CD8-positive, alpha-beta memory T cell (primary cell): ENCODE results near the gene PDE3B. TPM values are rescaled to one million over a fixed set of nuclear protein-coding genes. Genes with fewer than 3 reads are reported as not detected.
"Not testable (repeated sequence)": the region's sequence is repeated elsewhere in the genome, so short reads cannot be mapped to it uniquely, and the experiment has no call there.

Experiments used
- CTCF ChIA-PET: fragments of 350-600 bp; sonication (Branson Sonifier 250); formaldehyde crosslinking; loops from one replicate; lab custom pipeline; 2021; ENCODE audit warnings: antibody characterized with exemption; lab: Charles Lee
- POLR2A ChIA-PET: fragments of 350-600 bp; sonication (Branson Sonifier 250); formaldehyde crosslinking; loops from one replicate; lab custom pipeline; 2021; ENCODE audit warnings: antibody characterized with exemption; lab: Charles Lee
- DNase-seq, 5 donors: peaks; one replicate each; pipeline versions ENCODE4 v3.0.0 to v3.0.0-alpha.2; 2020 to 2022; ENCODE audit warnings: mixed read lengths in 1 of 5
- H3K27ac ChIP-seq: one replicate; pipeline ENCODE4 v1.7.0; 2013; ENCODE audit warnings: low read depth, mild to moderate bottlenecking, low read length, moderate library complexity
- H3K27me3 ChIP-seq: 2 replicates; pipeline ENCODE4 v1.7.0; 2013; ENCODE audit warnings: low read length, mild to moderate bottlenecking; ENCODE audit not compliant: insufficient read depth, poor library complexity, severe bottlenecking
- H3K36me3 ChIP-seq: 2 replicates; pipeline ENCODE4 v1.7.0; 2013; ENCODE audit warnings: mild to moderate bottlenecking, low read length, moderate library complexity; ENCODE audit not compliant: insufficient read depth
- H3K4me1 ChIP-seq: 2 replicates; pipeline ENCODE4 v1.7.0; 2013; ENCODE audit warnings: mild to moderate bottlenecking, low read length, moderate library complexity; ENCODE audit not compliant: insufficient read depth
- H3K4me3 ChIP-seq: 2 replicates; pipeline ENCODE4 v1.7.0; 2013; ENCODE audit warnings: mild to moderate bottlenecking, low read length
- H3K9me3 ChIP-seq: 2 replicates; pipeline ENCODE4 v1.7.0; 2013; ENCODE audit warnings: mild to moderate bottlenecking, low read length
- H3K27ac Mint-ChIP-seq, 8 donors: one replicate each; pipeline ENCODE4 v1.8.0; 2020 to 2021; ENCODE audit warnings: mixed read lengths in 8 of 8, mild to moderate bottlenecking in 6 of 8, inconsistent platforms in 3 of 8, moderate library complexity in 3 of 8
- H3K27me3 Mint-ChIP-seq, 2 donors: one replicate each; pipeline ENCODE4 v1.8.0; 2020 to 2021; ENCODE audit warnings: mixed read lengths in 2 of 2, mild to moderate bottlenecking in 1 of 2, moderate library complexity in 1 of 2
- H3K36me3 Mint-ChIP-seq, 3 donors: one replicate each; pipeline ENCODE4 v1.8.0; 2020 to 2021; ENCODE audit warnings: mixed read lengths in 3 of 3, inconsistent platforms in 1 of 3, mild to moderate bottlenecking in 1 of 3
- H3K4me1 Mint-ChIP-seq, 3 donors: one replicate each; pipeline ENCODE4 v1.8.0; 2020 to 2021; ENCODE audit warnings: mixed read lengths in 3 of 3, inconsistent platforms in 1 of 3, mild to moderate bottlenecking in 1 of 3
- H3K4me3 Mint-ChIP-seq, 7 donors: one replicate each; pipeline ENCODE4 v1.8.0; 2020 to 2021; ENCODE audit warnings: mixed read lengths in 7 of 7, mild to moderate bottlenecking in 6 of 7, moderate library complexity in 4 of 7, inconsistent platforms in 2 of 7
- H3K9me3 Mint-ChIP-seq, 5 donors: one replicate each; pipeline ENCODE4 v1.8.0; 2020 to 2022; ENCODE audit warnings: mixed read lengths in 5 of 5, mild to moderate bottlenecking in 3 of 5, moderate library complexity in 2 of 5, inconsistent platforms in 1 of 5
- polyA plus RNA-seq: library from polyadenylated mRNA; unstranded; fragments of 300-500 nt; fragmentation: Illumina TruSeq; gene quantifications from one replicate; pipeline ENCODE4 v1.2.3, GENCODE V29; 2021
- total RNA-seq, 2 experiments: library from RNA; stranded (reverse); gene quantifications; one replicate each; pipeline ENCODE4 v1.2.3, GENCODE V29; 2021

Gene PDE3B
- total RNA-seq (10 to 100 TPM; 47.0 to 47.2 TPM), polyA plus RNA-seq (39.8 TPM)

DNA sequence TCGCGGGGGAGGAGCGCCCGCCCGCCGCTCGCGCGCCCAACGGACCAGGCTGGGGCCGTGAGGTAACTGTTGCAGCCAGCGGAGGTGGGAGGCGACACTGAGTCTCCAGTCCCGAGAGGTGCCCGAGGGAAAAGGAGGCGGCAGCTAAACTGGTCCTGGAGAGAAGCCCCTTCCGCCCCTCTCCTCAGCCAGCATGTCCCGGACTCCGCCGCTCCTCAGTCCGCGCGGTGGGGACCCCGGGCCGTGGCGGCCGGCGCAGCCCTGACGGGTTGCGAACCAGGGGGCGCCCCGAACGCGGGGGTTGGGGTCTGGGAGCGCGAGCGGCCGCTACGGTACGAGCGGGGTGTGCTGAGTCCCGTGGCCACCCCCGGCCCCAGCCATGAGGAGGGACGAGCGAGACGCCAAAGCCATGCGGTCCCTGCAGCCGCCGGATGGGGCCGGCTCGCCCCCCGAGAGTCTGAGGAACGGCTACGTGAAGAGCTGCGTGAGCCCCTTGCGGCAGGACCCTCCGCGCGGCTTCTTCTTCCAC is at the start of gene PDE3B:
Gene PDE3B (plus strand): TSS at position 108 of the 529 bp plus-strand sequence. CDS start 272 bp downstream, at position 380.
- peaks cover 57 to 70% (median 57%) of the 10 kb centered on the region in 3 donors for H3K4me1 Mint-ChIP-seq
- H3K27me3 Mint-ChIP-seq: peaks cover 2 to 6% of the 10 kb centered on the region in 2 donors
- peaks cover 2 to 45% (median 7%) of the 10 kb centered on the region in 3 donors for H3K36me3 Mint-ChIP-seq
- H3K27ac Mint-ChIP-seq: peak within 1 kb of the TSS; percentile 80 to 94 (median 90)
- peaks cover 40% of the 10 kb centered on the region for H3K4me1 ChIP-seq
- no peaks in the 10 kb centered on the region for H3K36me3 ChIP-seq
- peak; percentile 62 to 83 (median 70) for DNase-seq
- peak within 1 kb of the TSS; percentile 77 for H3K27ac ChIP-seq
- POLR2A ChIA-PET: interaction anchor here (0.7 to 3.7 kb wide), 16 partner anchors 9 to 248 kb away, joined by 3 to 53 read pairs (median 4); partner anchors contain the start of genes COPB1, CYP2R1 and PSMA1
- H3K27me3 ChIP-seq: no peaks in the 10 kb centered on the region
- H3K9me3 ChIP-seq: no peaks in the 10 kb centered on the region
- peak within 1 kb of the TSS; percentile 88 to 96 (median 92) for H3K4me3 Mint-ChIP-seq
- H3K9me3 Mint-ChIP-seq: no peaks in the 10 kb centered on the region
- H3K4me3 ChIP-seq: peak within 1 kb of the TSS; percentile 79
- CTCF ChIA-PET: interaction anchor here (0.7 to 3.2 kb wide), 33 partner anchors 8 to 431 kb away, joined by 3 to 33 read pairs (median 4); partner anchors contain the start of genes COPB1, CYP2R1 and PSMA1

DNA sequence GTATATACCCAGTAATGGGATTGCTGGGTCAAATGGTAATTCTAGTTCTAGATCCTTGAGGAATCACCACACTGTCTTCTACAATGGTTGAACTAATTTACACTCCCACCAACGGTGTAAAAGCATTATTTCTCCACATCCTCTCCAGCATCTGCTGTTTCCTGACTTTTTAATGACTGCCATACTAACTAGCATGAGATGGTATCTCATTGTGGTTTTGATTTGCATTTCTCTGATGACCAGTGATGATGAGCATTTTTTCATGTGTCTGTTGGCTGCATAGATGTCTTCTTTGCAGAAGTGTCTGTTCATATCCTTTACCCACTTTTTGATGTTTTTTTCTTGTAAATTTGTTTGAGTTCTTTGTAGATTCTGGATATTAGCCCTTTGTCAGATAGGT is 48.3 kb upstream of the PDE3B start:
- DNase-seq, H3K27ac ChIP-seq, H3K4me3 Mint-ChIP-seq, H3K36me3 ChIP-seq, POLR2A ChIA-PET, H3K4me3 ChIP-seq, H3K9me3 ChIP-seq, H3K4me1 ChIP-seq, H3K27me3 ChIP-seq, H3K27me3 Mint-ChIP-seq: not testable (repeated sequence)
- Mint-ChIP-seq H3K27ac (peak overlapping the region in 6 of 8 donors; percentile 16 to 77 (median 56)), H3K36me3 (peaks cover 23 to 50% (median 38%) of the 10 kb centered on the region in 3 donors), H3K9me3 (peaks cover 1 to 15% (median 8%) of the 10 kb centered on the region in 5 donors), H3K4me1 (peaks cover 17 to 35% (median 22%) of the 10 kb centered on the region in 3 donors)
- CTCF ChIA-PET: interaction anchor here (1.4 kb wide), 1 partner anchor 49 kb away, joined by 3 read pairs; the partner anchor contains the start of gene PDE3B

DNA sequence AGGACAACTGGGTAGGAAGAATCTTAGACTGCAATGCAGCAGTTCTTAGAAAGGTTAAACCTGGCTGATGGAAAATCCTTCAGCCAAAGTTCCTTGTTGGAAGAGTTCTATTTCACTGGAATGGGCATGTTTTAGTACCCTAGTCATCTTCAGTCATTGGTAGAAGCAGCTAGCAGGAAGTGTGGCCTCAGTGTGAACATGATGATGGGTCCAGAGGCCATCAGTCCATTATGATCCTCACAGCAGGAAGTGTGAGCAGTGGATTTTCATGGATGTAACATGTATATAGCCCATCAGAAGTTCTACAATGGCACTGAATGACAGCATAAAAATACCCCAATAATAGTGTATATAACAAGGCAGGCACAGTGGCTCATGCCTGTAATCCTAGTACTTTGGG is 35.9 kb upstream of the PDE3B start:
- Histone ChIP-seq H3K9me3 (no peaks in the 10 kb centered on the region), H3K27me3 (no peaks in the 10 kb centered on the region), H3K4me3 (no peak overlapping the region), H3K27ac (no peak overlapping the region), H3K4me1 (peaks cover 5% of the 10 kb centered on the region), H3K36me3 (peaks cover 4% of the 10 kb centered on the region)
- POLR2A ChIA-PET: interaction anchor here (1.1 kb wide), 1 partner anchor 36 kb away, joined by 3 read pairs; no protein-coding TSS in a partner anchor
- Mint-ChIP-seq H3K36me3 (peaks cover 38 to 62% (median 45%) of the 10 kb centered on the region in 3 donors), H3K9me3 (peaks cover 0 to 3% (median 0%) of the 10 kb centered on the region in 5 donors), H3K4me1 (peaks cover 13 to 34% (median 20%) of the 10 kb centered on the region in 3 donors), H3K27me3 (no peaks in the 10 kb centered on the region), H3K27ac (peak overlapping the region in 2 of 8 donors; percentile 9 to 44), H3K4me3 (no peak overlapping the region)
- CTCF ChIA-PET: interaction anchor here (2.2 kb wide), 1 partner anchor 28 kb away, joined by 5 read pairs; no protein-coding TSS in a partner anchor
- no peak for DNase-seq

DNA sequence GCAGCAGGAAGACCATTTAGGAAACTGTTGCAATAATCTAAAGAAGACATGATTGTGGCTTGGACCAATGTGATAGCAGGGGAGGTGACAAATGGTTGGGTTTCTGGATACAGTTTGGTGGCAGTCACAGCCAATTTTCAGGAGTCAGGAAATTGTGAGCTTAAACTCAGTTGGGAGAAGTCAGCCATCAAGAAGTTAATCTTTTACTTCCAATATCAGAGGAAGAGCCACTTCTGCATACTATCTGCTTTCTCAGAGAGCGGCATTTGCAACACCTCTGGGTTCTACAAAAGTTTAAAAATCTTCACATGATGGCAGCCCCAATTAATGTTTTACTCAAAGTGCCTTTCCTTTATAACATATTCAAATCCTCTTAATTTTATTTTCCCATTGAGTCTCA is 33.7 kb upstream of the PDE3B start:
- H3K9me3 ChIP-seq: no peaks in the 10 kb centered on the region
- ChIA-PET CTCF (interaction anchor here (1.4 kb wide), 1 partner anchor 13 kb away, joined by 3 read pairs; no protein-coding TSS in a partner anchor), POLR2A (no interaction called here)
- Mint-ChIP-seq H3K36me3 (peaks cover 30 to 54% (median 42%) of the 10 kb centered on the region in 3 donors), H3K4me3 (no peak overlapping the region), H3K9me3 (peaks cover 0 to 3% (median 0%) of the 10 kb centered on the region in 5 donors), H3K27ac (peak overlapping the region in 4 of 8 donors; percentile 1 to 59 (median 7)), H3K4me1 (peaks cover 23 to 51% (median 32%) of the 10 kb centered on the region in 3 donors), H3K27me3 (no peaks in the 10 kb centered on the region)
- H3K27ac ChIP-seq: no peak overlapping the region
- H3K27me3 ChIP-seq: no peaks in the 10 kb centered on the region
- no peak overlapping the region for H3K4me3 ChIP-seq
- H3K4me1 ChIP-seq: peaks cover 5% of the 10 kb centered on the region
- DNase-seq: no peak
- peaks cover 4% of the 10 kb centered on the region for H3K36me3 ChIP-seq

DNA sequence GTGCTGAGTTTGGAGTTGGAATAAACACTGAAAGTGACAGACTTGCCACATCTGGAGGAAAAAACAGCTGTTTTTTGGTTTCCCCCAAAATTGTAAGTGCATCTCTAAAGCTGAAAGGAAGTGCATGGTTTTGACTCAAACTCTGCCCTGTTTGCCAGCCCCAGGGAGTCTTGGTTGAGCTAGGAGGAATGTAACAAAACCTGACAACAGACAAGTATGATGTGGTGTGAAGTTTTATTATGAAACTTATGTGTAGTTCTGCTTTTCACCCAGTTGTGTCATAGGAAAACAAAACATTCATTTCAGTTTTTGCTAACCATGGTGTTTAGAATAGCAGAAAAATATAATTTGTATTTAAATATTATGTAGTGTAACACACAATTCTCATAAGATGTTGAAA is 31.7 kb upstream of the PDE3B start:
- no peak for DNase-seq
- CTCF ChIA-PET: no interaction called here
- POLR2A ChIA-PET: no interaction called here
- Mint-ChIP-seq H3K27me3 (no peaks in the 10 kb centered on the region), H3K36me3 (peaks cover 25 to 37% (median 26%) of the 10 kb centered on the region in 3 donors), H3K27ac (peak overlapping the region; percentile 2 to 95 (median 66)), H3K4me1 (peaks cover 32 to 67% (median 42%) of the 10 kb centered on the region in 3 donors), H3K4me3 (no peak overlapping the region), H3K9me3 (no peaks in the 10 kb centered on the region)
- Histone ChIP-seq H3K9me3 (no peaks in the 10 kb centered on the region), H3K4me3 (no peak overlapping the region), H3K36me3 (peaks cover 4% of the 10 kb centered on the region), H3K27ac (no peak overlapping the region), H3K4me1 (peaks cover 5% of the 10 kb centered on the region), H3K27me3 (no peaks in the 10 kb centered on the region)

DNA sequence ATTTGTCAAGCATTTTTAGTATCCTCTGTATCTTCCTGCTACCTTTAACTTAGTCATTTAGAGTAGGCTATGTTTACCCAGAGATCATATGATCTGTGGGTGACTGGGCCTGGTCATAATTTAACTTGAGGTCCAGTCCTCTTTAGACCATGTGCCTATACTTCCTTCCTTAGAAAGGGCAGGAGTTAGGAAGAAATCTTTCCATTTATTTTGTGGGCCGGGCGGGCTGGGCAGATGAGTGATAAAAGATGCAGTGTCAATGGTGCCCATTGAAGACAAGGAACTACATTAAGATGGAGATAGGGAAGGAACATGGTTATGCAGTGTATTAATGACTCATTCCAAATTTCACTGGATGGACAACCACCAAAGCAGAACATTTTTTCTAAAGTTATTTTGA is 30.9 kb upstream of the PDE3B start:
- no peaks in the 10 kb centered on the region for H3K9me3 Mint-ChIP-seq
- no peak overlapping the region for H3K4me3 Mint-ChIP-seq
- POLR2A ChIA-PET: no interaction called here
- Histone ChIP-seq H3K36me3 (peaks cover 4% of the 10 kb centered on the region), H3K4me1 (peaks cover 5% of the 10 kb centered on the region), H3K27ac (no peak overlapping the region), H3K9me3 (no peaks in the 10 kb centered on the region), H3K27me3 (no peaks in the 10 kb centered on the region), H3K4me3 (no peak overlapping the region)
- H3K27ac Mint-ChIP-seq: peak overlapping the region in 4 of 8 donors; percentile 2 to 63 (median 22)
- H3K4me1 Mint-ChIP-seq: peaks cover 34 to 70% (median 40%) of the 10 kb centered on the region in 3 donors
- H3K36me3 Mint-ChIP-seq: peaks cover 18 to 31% (median 25%) of the 10 kb centered on the region in 3 donors
- no peaks in the 10 kb centered on the region for H3K27me3 Mint-ChIP-seq
- DNase-seq: no peak
- CTCF ChIA-PET: no interaction called here

DNA sequence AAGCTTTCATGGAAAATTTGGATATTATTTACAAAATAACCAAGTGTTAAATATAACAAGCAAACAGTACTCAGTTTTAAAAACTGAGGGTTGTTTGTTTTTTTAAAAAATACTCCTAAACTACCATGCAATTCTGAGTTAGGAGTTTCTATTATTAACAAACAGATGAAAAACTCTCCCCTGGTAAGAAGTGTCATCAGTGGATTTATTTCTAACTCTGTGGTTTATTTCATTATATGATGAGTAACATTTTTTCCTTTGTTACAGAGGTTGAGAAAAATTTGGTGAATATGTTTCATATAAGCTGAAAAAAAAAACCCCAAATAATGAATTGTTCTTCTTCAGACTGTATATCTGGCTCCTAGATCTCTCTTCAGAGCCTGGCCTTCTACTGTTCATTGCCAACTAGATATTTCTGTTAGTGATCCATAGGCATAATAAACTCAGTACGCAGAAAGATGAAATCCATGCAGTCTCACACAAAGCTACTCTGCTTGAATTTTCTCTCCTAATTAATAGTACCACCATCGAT is 29.4 kb upstream of the PDE3B start:
- Histone ChIP-seq H3K4me1 (peaks cover 5% of the 10 kb centered on the region), H3K9me3 (no peaks in the 10 kb centered on the region), H3K27ac (no peak overlapping the region), H3K36me3 (peaks cover 4% of the 10 kb centered on the region), H3K27me3 (no peaks in the 10 kb centered on the region), H3K4me3 (no peak overlapping the region)
- POLR2A ChIA-PET: no interaction called here
- Mint-ChIP-seq H3K27me3 (no peaks in the 10 kb centered on the region), H3K4me1 (peaks cover 36 to 81% (median 46%) of the 10 kb centered on the region in 3 donors), H3K27ac (peak overlapping the region; percentile 1 to 90 (median 18)), H3K9me3 (no peaks in the 10 kb centered on the region), H3K4me3 (no peak overlapping the region), H3K36me3 (peaks cover 13 to 23% (median 20%) of the 10 kb centered on the region in 3 donors)
- CTCF ChIA-PET: no interaction called here
- no peak for DNase-seq
